ENCODE results near the gene NPY5R. TPM values are rescaled to one million over a fixed set of nuclear protein-coding genes. Genes with fewer than 3 reads are reported as not detected.

Gene NPY5R
- total RNA-seq, 4 donors from 2014 or later = 0.35 to 0.40 TPM; not detected in 2

DNA sequence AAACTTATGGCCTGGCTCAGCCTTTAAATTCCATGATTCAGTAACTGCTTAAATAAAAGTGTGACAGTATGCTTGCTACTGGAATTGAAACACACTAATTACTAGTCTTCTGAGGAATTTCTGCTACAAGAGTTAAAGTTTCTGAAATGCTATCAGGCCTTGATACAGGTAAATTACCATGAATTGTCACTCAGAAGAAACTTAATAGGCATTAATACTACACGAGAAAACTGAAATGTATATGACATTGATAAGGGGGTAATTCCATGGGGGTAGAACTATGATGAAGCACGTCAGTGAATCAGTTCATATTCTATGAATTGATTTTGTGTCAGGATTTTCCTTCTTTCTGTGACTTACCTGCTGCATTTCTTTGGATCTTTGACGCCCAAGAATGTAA, 8.3 kb upstream of the NPY5R start:
- intact Hi-C loops (cut with DNase I; ENCODE audit: low total_unique reads) = no loop called here
- DNase-seq = no peak
- TF ChIP-seq POLR2A (IDR thresholded peaks at IDR 0.05) = no peak
- Histone ChIP-seq H3K4me1 (no peaks in the 10 kb centered on the region), H3K27me3 (no peaks in the 10 kb centered on the region), H3K9me3 (no peaks in the 10 kb centered on the region), H3K27ac (no peak overlapping the region), H3K4me3 (no peak overlapping the region), H3K36me3 (no peaks in the 10 kb centered on the region)

DNA sequence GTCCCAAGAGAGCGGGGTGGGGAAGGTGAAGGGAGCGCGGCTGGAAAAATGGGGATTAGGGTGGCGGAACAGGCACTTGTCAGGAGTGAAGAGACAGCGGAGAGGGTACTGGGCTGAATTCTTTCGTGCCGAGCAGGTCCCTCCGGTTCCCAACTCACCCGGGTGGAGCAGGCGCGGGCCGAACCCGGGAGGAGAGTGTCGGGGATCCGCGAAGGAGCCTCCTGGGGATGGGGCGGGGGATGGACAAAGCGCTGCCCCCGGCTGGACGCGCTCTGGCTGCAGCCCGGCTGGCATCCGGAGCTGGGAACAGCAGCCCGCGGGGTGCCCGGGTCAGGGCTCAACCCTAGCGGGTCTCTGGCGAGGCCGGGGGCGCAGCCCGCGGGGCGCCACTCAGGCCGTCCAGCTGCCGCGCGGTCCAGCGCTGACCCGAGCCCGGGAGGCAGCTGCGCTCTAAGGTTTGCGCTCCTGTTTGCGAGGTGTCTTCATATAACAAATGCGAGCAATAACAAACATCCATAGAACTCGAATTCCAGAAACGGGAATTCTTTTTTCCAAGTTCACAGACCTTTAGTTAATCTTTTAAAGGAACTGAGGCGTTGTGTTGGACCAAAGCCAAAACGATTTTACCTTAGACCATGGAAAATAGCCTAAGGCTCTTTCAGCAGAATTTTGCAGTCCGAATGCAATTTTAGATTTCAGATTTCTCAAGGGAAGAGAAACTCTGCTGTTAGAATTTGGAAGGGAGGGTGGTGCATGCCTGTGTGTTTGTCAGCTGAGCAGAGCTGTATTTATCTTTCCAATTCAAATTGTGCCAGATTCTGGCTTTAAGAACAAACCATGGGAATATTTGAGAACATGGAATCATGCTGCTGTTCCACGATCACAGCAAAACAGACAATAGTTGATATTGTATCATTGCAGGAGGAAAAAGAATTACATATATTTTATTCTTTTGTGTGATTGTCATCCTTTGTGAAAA, 744 bp downstream of the NPY5R start:
- DNase-seq = peak; percentile 6 to 14
- intact Hi-C loops (cut with DNase I; ENCODE audit: low total_unique reads) = no loop called here
- no peaks in the 10 kb centered on the region for H3K36me3 ChIP-seq
- peaks cover 0 to 26% of the 10 kb centered on the region in 2 donors for H3K27me3 ChIP-seq
- TF ChIP-seq, protein P1, sequence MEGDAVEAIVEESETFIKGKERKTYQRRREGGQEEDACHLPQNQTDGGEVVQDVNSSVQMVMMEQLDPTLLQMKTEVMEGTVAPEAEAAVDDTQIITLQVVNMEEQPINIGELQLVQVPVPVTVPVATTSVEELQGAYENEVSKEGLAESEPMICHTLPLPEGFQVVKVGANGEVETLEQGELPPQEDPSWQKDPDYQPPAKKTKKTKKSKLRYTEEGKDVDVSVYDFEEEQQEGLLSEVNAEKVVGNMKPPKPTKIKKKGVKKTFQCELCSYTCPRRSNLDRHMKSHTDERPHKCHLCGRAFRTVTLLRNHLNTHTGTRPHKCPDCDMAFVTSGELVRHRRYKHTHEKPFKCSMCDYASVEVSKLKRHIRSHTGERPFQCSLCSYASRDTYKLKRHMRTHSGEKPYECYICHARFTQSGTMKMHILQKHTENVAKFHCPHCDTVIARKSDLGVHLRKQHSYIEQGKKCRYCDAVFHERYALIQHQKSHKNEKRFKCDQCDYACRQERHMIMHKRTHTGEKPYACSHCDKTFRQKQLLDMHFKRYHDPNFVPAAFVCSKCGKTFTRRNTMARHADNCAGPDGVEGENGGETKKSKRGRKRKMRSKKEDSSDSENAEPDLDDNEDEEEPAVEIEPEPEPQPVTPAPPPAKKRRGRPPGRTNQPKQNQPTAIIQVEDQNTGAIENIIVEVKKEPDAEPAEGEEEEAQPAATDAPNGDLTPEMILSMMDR (IDR thresholded peaks at IDR 0.05) = no peak
- no peaks in the 10 kb centered on the region for H3K9me3 ChIP-seq
- peak overlapping the region; percentile 22 to 35 for H3K4me3 ChIP-seq
- H3K4me1 ChIP-seq = no peaks in the 10 kb centered on the region
- H3K27ac ChIP-seq = peak overlapping the region; percentile 67 to 68

DNA sequence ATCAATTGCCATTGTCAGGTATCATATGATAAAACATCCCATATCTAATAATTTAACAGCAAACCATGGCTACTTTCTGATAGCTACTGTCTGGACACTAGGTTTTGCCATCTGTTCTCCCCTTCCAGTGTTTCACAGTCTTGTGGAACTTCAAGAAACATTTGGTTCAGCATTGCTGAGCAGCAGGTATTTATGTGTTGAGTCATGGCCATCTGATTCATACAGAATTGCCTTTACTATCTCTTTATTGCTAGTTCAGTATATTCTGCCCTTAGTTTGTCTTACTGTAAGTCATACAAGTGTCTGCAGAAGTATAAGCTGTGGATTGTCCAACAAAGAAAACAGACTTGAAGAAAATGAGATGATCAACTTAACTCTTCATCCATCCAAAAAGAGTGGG, 7.0 kb downstream of the NPY5R start:
- intact Hi-C loops (cut with DNase I; ENCODE audit: low total_unique reads) = no loop called here
- H3K27ac ChIP-seq = no peak overlapping the region
- H3K4me1 ChIP-seq = no peaks in the 10 kb centered on the region
- H3K9me3 ChIP-seq = no peaks in the 10 kb centered on the region
- no peaks in the 10 kb centered on the region for H3K36me3 ChIP-seq
- no peak overlapping the region for H3K4me3 ChIP-seq
- peaks cover 0 to 5% of the 10 kb centered on the region in 2 donors for H3K27me3 ChIP-seq
- TF ChIP-seq, protein P1 (IDR thresholded peaks at IDR 0.05) = no peak
- no peak for TF ChIP-seq POLR2A (IDR thresholded peaks at IDR 0.05)
- no peak for DNase-seq

DNA sequence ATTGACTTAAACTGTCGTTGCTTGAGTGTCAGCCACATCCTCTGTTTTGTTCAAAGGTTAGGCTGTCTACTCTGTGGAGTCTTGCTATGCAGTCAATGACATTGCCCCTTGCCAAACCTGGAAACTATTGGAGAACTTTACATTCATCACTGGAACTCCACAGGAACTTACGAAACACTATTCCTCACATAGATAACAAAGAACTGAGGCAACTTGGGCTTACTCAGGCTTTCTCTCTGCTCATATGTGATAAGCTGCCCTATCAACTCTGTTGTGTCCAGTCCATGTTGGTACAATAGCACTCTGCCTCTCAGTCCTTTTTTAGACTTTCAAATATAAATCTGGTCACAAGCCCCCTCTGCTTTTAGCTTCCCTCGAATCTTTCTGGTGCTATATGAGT, 9.4 kb downstream of the NPY5R start:
- no peak for DNase-seq
- Histone ChIP-seq H3K27me3 (no peaks in the 10 kb centered on the region), H3K27ac (no peak overlapping the region), H3K9me3 (no peaks in the 10 kb centered on the region), H3K4me1 (no peaks in the 10 kb centered on the region), H3K4me3 (no peak overlapping the region), H3K36me3 (no peaks in the 10 kb centered on the region)
- TF ChIP-seq, protein P1 (IDR thresholded peaks at IDR 0.05) = no peak
- TF ChIP-seq POLR2A (IDR thresholded peaks at IDR 0.05) = no peak
- intact Hi-C loops (cut with DNase I; ENCODE audit: low total_unique reads) = no loop called here

DNA sequence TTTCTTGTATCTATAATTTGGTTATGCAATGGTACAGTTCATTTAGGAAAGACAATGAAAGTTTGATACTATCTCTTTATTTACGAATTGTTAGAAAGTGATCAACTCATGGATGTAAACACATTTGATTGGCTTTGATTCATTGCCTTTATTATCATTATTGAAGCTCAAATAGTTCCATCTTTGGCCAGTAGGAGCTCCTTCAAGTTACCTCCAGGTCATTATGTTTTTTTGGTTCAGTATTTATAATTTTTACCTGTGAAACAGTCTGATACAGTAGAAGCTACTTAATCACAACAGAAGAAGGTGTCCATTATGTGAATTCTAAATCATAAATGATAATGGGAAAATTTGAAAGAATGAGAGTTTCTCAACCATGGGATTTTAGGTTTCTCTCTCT, 12.4 kb downstream of the NPY5R start:
- intact Hi-C loops (cut with DNase I; ENCODE audit: low total_unique reads) = no loop called here
- Histone ChIP-seq H3K27me3 (no peaks in the 10 kb centered on the region), H3K4me3 (no peak overlapping the region), H3K36me3 (no peaks in the 10 kb centered on the region), H3K27ac (no peak overlapping the region), H3K4me1 (no peaks in the 10 kb centered on the region), H3K9me3 (no peaks in the 10 kb centered on the region)
- DNase-seq = no peak
- no peak for TF ChIP-seq POLR2A (IDR thresholded peaks at IDR 0.05)
- TF ChIP-seq, protein P1 (IDR thresholded peaks at IDR 0.05) = no peak
